H1 (cell line): ENCODE data around the gene SIK3. TPM values are rescaled to one million over a fixed set of nuclear protein-coding genes. Genes with fewer than 3 reads are reported as not detected.

Experiments used
- CTCF ChIA-PET: fragments of 300-600 bp; sonication (Branson Sonifier 250); formaldehyde crosslinking; loops from one replicate; lab custom pipeline; 2021; ENCODE audit not compliant: partially characterized antibody; lab: Charles Lee
- POLR2A ChIA-PET: fragments of 300-600 bp; sonication (Branson Sonifier 250); formaldehyde crosslinking; loops from one replicate; lab custom pipeline; 2021; ENCODE audit warnings: inconsistent platforms; ENCODE audit not compliant: partially characterized antibody; lab: Charles Lee
- DNase-seq, 2 experiments: peaks; one replicate each; pipeline versions ENCODE4 v3.0.0 to v3.0.0-alpha.2; 2010 to 2022; ENCODE audit warnings: low spot score in 2 of 2, low read depth in 1 of 2, mixed read lengths in 1 of 2
- FAIRE-seq: peaks from 2 replicates; lab custom pipeline; 2011; peaks lifted over from hg19 to GRCh38; lab: Jason Lieb, UNC
- H2AFZ ChIP-seq: 2 replicates; pipeline ENCODE4 v1.8.1; 2012; ENCODE audit warnings: low read length, inconsistent platforms
- H2AK5ac ChIP-seq: 2 replicates; pipeline ENCODE4 v1.6.1; 2013; ENCODE audit warnings: low read depth, low read length
- H2BK120ac ChIP-seq: replicated peaks from 2 replicates; pipeline ENCODE3; 2013; ENCODE audit warnings: low read depth, low read length, inconsistent platforms
- H2BK12ac ChIP-seq: 2 replicates; pipeline ENCODE4 v1.6.1; 2013; ENCODE audit warnings: low read depth, low read length
- H2BK15ac ChIP-seq: 2 replicates; pipeline ENCODE4 v1.6.1; 2013; ENCODE audit warnings: low read length
- H2BK20ac ChIP-seq: 2 replicates; pipeline ENCODE4 v1.6.1; 2013; ENCODE audit warnings: low read length
- H2BK5ac ChIP-seq: 2 replicates; pipeline ENCODE4 v1.6.1; 2013; ENCODE audit warnings: low read depth, low read length
- H3K14ac ChIP-seq: 2 replicates; pipeline ENCODE4 v1.6.1; 2013; ENCODE audit warnings: inconsistent platforms; ENCODE audit not compliant: insufficient read length
- H3K18ac ChIP-seq: 2 replicates; pipeline ENCODE4 v1.6.1; 2013; ENCODE audit warnings: low read length; ENCODE audit errors: extremely low read depth
- H3K23ac ChIP-seq: 2 replicates; pipeline ENCODE4 v1.6.1; 2013; ENCODE audit warnings: inconsistent platforms; ENCODE audit not compliant: insufficient read length
- H3K23me2 ChIP-seq: 2 replicates; pipeline ENCODE4 v1.6.1; 2013; ENCODE audit warnings: low read depth, low read length
- H3K27ac ChIP-seq: 2 replicates; pipeline ENCODE4 v1.6.1; 2011; ENCODE audit warnings: low read depth, low read length, inconsistent platforms
- H3K27me3 ChIP-seq, 4 experiments: replicated peaks in 1 of 4; 1 replicate in 1 of 4; 2 replicates in 3 of 4; pipeline versions ENCODE4 v1.6.1 to v1.8.1; 2011 to 2013; ENCODE audit warnings: low read length in 3 of 4, mild to moderate bottlenecking in 3 of 4, inconsistent platforms in 2 of 4, mixed read lengths in 2 of 4, moderate library complexity in 1 of 4; ENCODE audit not compliant: control insufficient read depth in 3 of 4, insufficient read depth in 3 of 4; ENCODE audit errors: extremely low read depth in 1 of 4
- H3K36me3 ChIP-seq, 4 experiments: 2 replicates each; pipeline versions ENCODE4 v1.6.1 to v1.8.1; 2011 to 2013; ENCODE audit warnings: mild to moderate bottlenecking in 4 of 4, low read length in 3 of 4, moderate library complexity in 2 of 4, control low read depth in 1 of 4, inconsistent platforms in 1 of 4; ENCODE audit not compliant: insufficient read depth in 4 of 4, control insufficient read depth in 2 of 4
- H3K4ac ChIP-seq: replicated peaks from 2 replicates; pipeline ENCODE3; 2013; ENCODE audit warnings: low read length, low read depth, mixed read lengths, inconsistent platforms; ENCODE audit not compliant: insufficient read length
- H3K4me1 ChIP-seq, 4 experiments: replicated peaks in 1 of 4; 1 replicate in 1 of 4; 2 replicates in 3 of 4; pipeline versions ENCODE4 v1.6.1 to v1.8.1; 2011 to 2013; ENCODE audit warnings: low read length in 3 of 4, inconsistent platforms in 2 of 4, mixed read lengths in 1 of 4; ENCODE audit not compliant: insufficient read depth in 4 of 4, control insufficient read depth in 3 of 4
- H3K4me2 ChIP-seq, 2 experiments: 2 replicates each; pipeline versions ENCODE4 v1.6.1 to v1.8.1; 2011 to 2013; ENCODE audit warnings: low read depth in 2 of 2, low read length in 2 of 2, control low read depth in 1 of 2, inconsistent platforms in 1 of 2, mild to moderate bottlenecking in 1 of 2; ENCODE audit not compliant: insufficient read depth in 1 of 2
- H3K4me3 ChIP-seq, 4 experiments: fragments of 200-600, 300-600 bp in 1 of 4; sonication (generic), shearing (Covaris generic), sonication (Bioruptor Twin) in 1 of 4; 2 replicates each; pipeline versions ENCODE4 v1.5.1 to v1.8.1; 2011 to 2016; ENCODE audit warnings: low read length in 4 of 4, low read depth in 3 of 4, control low read depth in 2 of 4, inconsistent platforms in 2 of 4, mild to moderate bottlenecking in 2 of 4, mixed read lengths in 1 of 4, moderate library complexity in 1 of 4; ENCODE audit not compliant: insufficient read depth in 2 of 4; ENCODE audit errors: extremely low read depth in 1 of 4
- H3K56ac ChIP-seq: replicated peaks from 2 replicates; pipeline ENCODE3; 2013; ENCODE audit warnings: low read depth, mild to moderate bottlenecking, mixed read lengths, low read length, inconsistent platforms; ENCODE audit not compliant: insufficient read length
- H3K79me1 ChIP-seq: 2 replicates; pipeline ENCODE4 v1.6.1; 2013; ENCODE audit warnings: low read depth, low read length, control low read depth
- H3K79me2 ChIP-seq, 2 experiments: 2 replicates each; pipeline versions ENCODE4 v1.6.1 to v1.8.1; 2012 to 2013; ENCODE audit warnings: low read length in 2 of 2, mild to moderate bottlenecking in 2 of 2, inconsistent platforms in 1 of 2; ENCODE audit not compliant: insufficient read depth in 2 of 2, control insufficient read depth in 1 of 2
- H3K9ac ChIP-seq, 4 experiments: replicated peaks in 1 of 4; 1 replicate in 1 of 4; 2 replicates in 3 of 4; pipeline versions ENCODE4 v1.6.1 to v1.8.1; 2011 to 2013; ENCODE audit warnings: low read depth in 3 of 4, low read length in 3 of 4, control low read depth in 2 of 4, mild to moderate bottlenecking in 2 of 4, moderate library complexity in 2 of 4, inconsistent platforms in 1 of 4; ENCODE audit errors: extremely low read depth in 1 of 4
- H3K9me3 ChIP-seq, 2 experiments: 2 replicates each; pipeline versions ENCODE4 v1.6.1 to v1.8.1; 2012 to 2013; ENCODE audit warnings: mild to moderate bottlenecking in 2 of 2, moderate library complexity in 2 of 2, control low read depth in 1 of 2, inconsistent platforms in 1 of 2, low read depth in 1 of 2, low read length in 1 of 2, mixed read lengths in 1 of 2; ENCODE audit not compliant: insufficient read depth in 2 of 2
- H4K20me1 ChIP-seq, 2 experiments: replicated peaks in 1 of 2; 2 replicates each; pipeline versions ENCODE3 to v1.8.1; 2011 to 2013; ENCODE audit warnings: inconsistent platforms in 2 of 2, low read length in 2 of 2, mild to moderate bottlenecking in 1 of 2; ENCODE audit not compliant: insufficient read depth in 2 of 2, control insufficient read depth in 1 of 2
- H4K5ac ChIP-seq: 2 replicates; pipeline ENCODE4 v1.6.1; 2013; ENCODE audit warnings: low read length, low read depth, mixed read lengths, inconsistent platforms; ENCODE audit not compliant: insufficient read length
- H4K8ac ChIP-seq: 2 replicates; pipeline ENCODE4 v1.8.0; 2013; ENCODE audit warnings: mild to moderate bottlenecking, moderate library complexity, low read length, inconsistent platforms; ENCODE audit not compliant: insufficient read depth; ENCODE audit errors: extremely low read depth
- H4K91ac ChIP-seq: replicated peaks from 2 replicates; pipeline ENCODE3; 2013; ENCODE audit warnings: low read length, mixed read lengths, inconsistent platforms; ENCODE audit not compliant: insufficient read length
- CEBPB ChIP-seq: IDR thresholded peaks from 2 replicates; pipeline ENCODE4 v1.6.1; 2012; ENCODE audit warnings: low read depth, low read length
- EGR1 ChIP-seq: IDR thresholded peaks from 2 replicates; pipeline ENCODE4 v1.6.1; 2011; ENCODE audit warnings: low read depth, low read length, borderline replicate concordance
- EP300 ChIP-seq, 2 experiments: IDR thresholded peaks; 1 replicate in 1 of 2; 2 replicates in 1 of 2; pipeline ENCODE4 v1.6.1; 2011 to 2012; ENCODE audit warnings: low read depth in 2 of 2, low read length in 2 of 2, mild to moderate bottlenecking in 2 of 2, borderline replicate concordance in 1 of 2, inconsistent platforms in 1 of 2, moderate library complexity in 1 of 2
- HDAC6 ChIP-seq: IDR thresholded peaks from one replicate; pipeline ENCODE4 v1.7.1; 2012; ENCODE audit warnings: low read depth, mild to moderate bottlenecking, inconsistent platforms, low read length, moderate library complexity
- POLR2AphosphoS5 ChIP-seq: IDR thresholded peaks from 2 replicates; pipeline ENCODE4 v1.6.1; 2011; ENCODE audit warnings: low read depth, low read length
- POU5F1 ChIP-seq: IDR thresholded peaks from 2 replicates; pipeline ENCODE4 v1.6.1; 2011; ENCODE audit warnings: low read depth, mild to moderate bottlenecking, low read length, moderate library complexity
- RBBP5 ChIP-seq: IDR thresholded peaks from 2 replicates; pipeline ENCODE4 v1.7.1; 2012; ENCODE audit warnings: low read depth, mild to moderate bottlenecking, inconsistent platforms, low read length, moderate library complexity, borderline replicate concordance
- RFX5 ChIP-seq: IDR thresholded peaks from 2 replicates; pipeline ENCODE4 v1.6.1; 2011; ENCODE audit warnings: low read depth, low read length, improper control_type of control experiment, borderline replicate concordance
- SRF ChIP-seq: IDR thresholded peaks from 2 replicates; pipeline ENCODE4 v1.6.1; 2011; ENCODE audit warnings: mild to moderate bottlenecking, low read depth, low read length, moderate library complexity
- TBP ChIP-seq: IDR thresholded peaks from 2 replicates; pipeline ENCODE4 v1.6.1; 2011; ENCODE audit warnings: low read depth, low read length, improper control_type of control experiment
- USF2 ChIP-seq: IDR thresholded peaks from 2 replicates; pipeline ENCODE4 v1.6.1; 2011; ENCODE audit warnings: low read length, improper control_type of control experiment
- YY1 ChIP-seq: IDR thresholded peaks from 2 replicates; pipeline ENCODE4 v1.6.1; 2011; ENCODE audit warnings: low read depth, mild to moderate bottlenecking, low read length
- WGBS, 2 experiments: shearing (Covaris generic) in 1 of 2; methylation state at CpG; one replicate each; pipeline versions ENCODE4 v1.1.6 to v1.1.7; 2013 to 2015; ENCODE audit warnings: low lambda C conversion rate in 2 of 2, mixed read lengths in 2 of 2, inconsistent platforms in 1 of 2, low coverage in 1 of 2, missing lambda C conversion rate in 1 of 2; ENCODE audit not compliant: insufficient replicate concordance in 2 of 2, insufficient coverage in 1 of 2, insufficient read length in 1 of 2; ENCODE audit errors: extremely low coverage in 1 of 2, missing lambda C conversion rate in 1 of 2; 5-methylcytosine and 5-hydroxymethylcytosine counted together
- polyA plus RNA-seq, 7 experiments: library from polyadenylated mRNA; depleted of rRNA in 3 of 7; stranded (reverse) in 5 of 7; unstranded in 2 of 7; fragments of >200 nt in 5 of 7; fragments of 200-250 nt in 2 of 7; gene quantifications; 1 replicate in 5 of 7; 2 replicates in 1 of 7; 4 replicates in 1 of 7; pipeline versions ENCODE4 v1.2.1 to v1.2.3, GENCODE V29; 2011 to 2013; ENCODE audit warnings: missing spikeins in 2 of 7, mixed read lengths in 2 of 7
- total RNA-seq: library from RNA; stranded (reverse); fragmentation: NEBNext Ultra II Directional; extraction: Animal tissue kit (Norgen Biotek cat#: 25700); gene quantifications from 2 replicates; pipeline ENCODE4 v1.2.1, GENCODE V29; 2021

The SIK3 gene
- total and polyA plus RNA-seq, 2 of the 8 experiments (the other 6 are each of a cell fraction or from before 2014, with no cell fraction given), result 19.9 to 32.1 TPM

DNA sequence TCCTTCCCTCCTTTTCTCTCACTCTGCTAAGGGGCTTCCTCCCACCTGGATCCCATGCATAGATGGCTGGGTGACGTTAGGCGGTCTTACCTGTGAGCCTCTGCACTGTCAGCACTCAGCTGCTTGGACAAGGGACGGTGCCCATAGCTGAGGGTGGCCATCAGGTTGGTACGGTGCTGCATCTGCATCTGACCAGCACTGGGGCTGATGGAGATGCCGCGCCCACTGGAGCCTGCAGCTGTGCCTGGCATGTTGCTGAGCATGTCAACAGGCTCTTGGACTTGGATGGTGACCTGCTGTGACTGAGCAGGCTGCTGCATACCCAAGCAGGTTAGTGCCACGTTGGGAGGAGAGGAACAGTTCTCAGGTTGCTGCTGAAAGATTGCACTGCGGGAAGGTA lies 239.1 kb downstream of the SIK3 start:
- no peak for DNase-seq
- Histone ChIP-seq H3K56ac (no peak overlapping the region), H3K4me2 (no peak overlapping the region), H3K79me1 (no peaks in the 10 kb centered on the region), H2BK5ac (no peak overlapping the region), H3K14ac (no peak overlapping the region), H3K4me1 (no peaks in the 10 kb centered on the region), H4K8ac (no peak overlapping the region), H3K4ac (no peak overlapping the region), H3K23ac (no peak overlapping the region), H2AFZ (no peak overlapping the region), H2BK120ac (no peak overlapping the region), H2BK15ac (no peak overlapping the region), H2BK12ac (no peak overlapping the region), H4K91ac (no peak overlapping the region), H2BK20ac (no peak overlapping the region), H3K27ac (no peak overlapping the region), H4K5ac (no peak overlapping the region), H3K9ac (no peak overlapping the region), H3K23me2 (no peaks in the 10 kb centered on the region), H3K4me3 (no peak overlapping the region), H4K20me1 (peaks cover 3 to 5% of the 10 kb centered on the region in 2 experiments), H3K27me3 (no peaks in the 10 kb centered on the region), H3K18ac (no peak overlapping the region), H3K36me3 (peaks cover 4 to 42% (median 31%) of the 10 kb centered on the region in 4 experiments; a peak in 7 of 8 replicates), H3K79me2 (no peaks in the 10 kb centered on the region), H3K9me3 (no peaks in the 10 kb centered on the region), H2AK5ac (no peak overlapping the region)
- ChIA-PET CTCF (interaction anchor here (0.7 to 2.3 kb wide), 4 partner anchors 22 to 264 kb away, joined by 3 to 8 read pairs (median 4); partner anchors contain the start of genes APOA1 and APOA5), POLR2A (no interaction called here)
- WGBS, 2 experiments, result 91% methylated on average over 8 of the region's 8 CpGs; no CpG with 5 or more reads in 1 of the 2 experiments
- TF ChIP-seq TBP, result no peak
- TF ChIP-seq YY1, result no peak
- TF ChIP-seq RBBP5, result no peak
- TF ChIP-seq RFX5, result no peak
- TF ChIP-seq EP300 (IDR thresholded peaks at IDR 0.05; ENCODE audit: borderline replicate concordance in 1 of 2, low read depth in 2 of 2, low read length in 2 of 2), result no peak
- no peak for TF ChIP-seq EGR1
- TF ChIP-seq HDAC6, result no peak
- no peak for TF ChIP-seq POLR2AphosphoS5
- no peak for TF ChIP-seq USF2
- TF ChIP-seq POU5F1, result no peak
- no peak for TF ChIP-seq SRF
- no peak for TF ChIP-seq CEBPB
- no peak for FAIRE-seq
